ENCODE results near the gene NYNRIN.

Gene NYNRIN

DNA sequence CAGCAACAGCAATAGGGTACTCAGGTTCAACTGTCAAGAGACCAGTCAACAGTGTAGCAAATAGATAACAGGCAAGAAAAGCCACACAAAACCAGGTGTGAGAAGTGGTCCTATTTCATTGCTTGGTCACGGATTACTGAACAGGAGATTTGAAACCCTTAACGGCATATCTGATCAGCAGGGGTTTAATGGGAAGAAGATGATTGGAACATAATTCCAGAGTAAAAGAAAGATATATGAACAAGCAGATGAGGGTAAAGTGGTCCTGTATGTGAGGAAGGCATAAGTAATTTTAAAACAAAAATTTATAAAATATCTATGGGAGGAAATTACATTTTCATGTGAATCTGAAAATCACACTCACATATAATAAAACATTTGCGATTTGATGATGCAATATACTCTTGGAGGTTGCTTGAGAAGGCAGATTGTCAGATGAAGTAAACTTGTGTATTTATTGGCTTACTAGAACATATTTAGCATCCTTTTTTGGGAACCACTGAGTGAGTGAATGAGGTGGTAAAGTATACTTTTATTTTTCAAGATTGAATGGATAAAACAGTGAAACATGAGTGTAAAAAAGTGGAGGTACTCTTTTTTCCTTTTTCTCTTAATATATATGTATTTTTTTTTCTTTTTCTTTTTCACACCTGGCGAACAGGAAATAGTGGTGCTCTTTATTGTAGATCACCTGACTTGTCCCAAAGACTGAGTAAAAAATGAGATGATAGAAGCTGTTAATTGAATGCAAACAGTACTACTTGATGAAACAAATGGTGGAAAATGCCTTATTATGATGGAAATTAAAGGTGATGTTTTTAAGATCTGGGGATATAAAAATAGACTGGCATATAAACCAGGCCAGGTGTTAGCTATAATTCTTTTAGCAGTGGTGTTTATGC, 65.3 kb downstream of the NYNRIN start:
- no peaks in the 10 kb centered on the region for H3K27me3 ChIP-seq (ENCODE audit: control insufficient read depth, insufficient read depth, low read length)
- no peak overlapping the region for H3K9ac ChIP-seq
- H3K4me2 ChIP-seq (ENCODE audit: low read length), result no peak overlapping the region
- no peaks in the 10 kb centered on the region for H3K36me3 ChIP-seq (ENCODE audit: control insufficient read depth, insufficient read depth, low read length)
- no peaks in the 10 kb centered on the region for H3K9me3 ChIP-seq (ENCODE audit: control insufficient read depth, low read length)
- H3K4me3 ChIP-seq (ENCODE audit: low read depth, low read length), result no peak overlapping the region
- no peaks in the 10 kb centered on the region for H3K4me1 ChIP-seq
- H3K79me2 ChIP-seq, result no peaks in the 10 kb centered on the region
- TF ChIP-seq CTCF (IDR thresholded peaks at IDR 0.05), result no peak
- no peak overlapping the region for H3K27ac ChIP-seq
- H2AFZ ChIP-seq, result no peak overlapping the region

- H2AFZ ChIP-seq, result no peak overlapping the region
- TF ChIP-seq CTCF (IDR thresholded peaks at IDR 0.05), result no peak
- no peaks in the 10 kb centered on the region for H3K9me3 ChIP-seq (ENCODE audit: control insufficient read depth, low read length)
- H3K36me3 ChIP-seq (ENCODE audit: control insufficient read depth, insufficient read depth, low read length), result no peaks in the 10 kb centered on the region
- no peaks in the 10 kb centered on the region for H3K27me3 ChIP-seq (ENCODE audit: control insufficient read depth, insufficient read depth, low read length)
- no peak overlapping the region for H3K4me3 ChIP-seq (ENCODE audit: low read depth, low read length)
- no peaks in the 10 kb centered on the region for H3K4me1 ChIP-seq
- H3K79me2 ChIP-seq, result no peaks in the 10 kb centered on the region
- no peak overlapping the region for H3K27ac ChIP-seq
- H3K4me2 ChIP-seq (ENCODE audit: low read length), result no peak overlapping the region
- no peak overlapping the region for H3K9ac ChIP-seq
These were observed 66.6 kb downstream of the NYNRIN start for GRCh38 chr14:24465368-24465767.

DNA sequence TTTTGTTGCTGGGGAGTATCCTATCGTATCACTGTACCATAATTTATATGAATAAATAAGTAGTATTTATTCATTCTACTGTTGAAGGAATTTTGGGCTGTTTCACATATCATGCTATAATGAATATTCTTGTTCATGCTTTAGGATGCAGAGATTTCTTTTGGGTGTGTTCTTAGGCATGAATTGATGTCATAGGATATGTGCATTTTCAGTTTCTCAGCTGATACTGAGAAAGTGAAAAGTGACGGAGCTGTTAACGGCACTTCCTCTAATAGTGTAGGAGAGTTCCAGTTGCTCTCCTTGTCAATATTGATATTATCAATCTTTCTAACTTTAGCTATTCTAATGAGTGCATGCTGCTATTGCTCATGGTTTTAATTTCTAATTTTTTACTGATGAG, 67.0 kb downstream of the NYNRIN start:
- no peak overlapping the region for H3K4me3 ChIP-seq (ENCODE audit: low read depth, low read length)
- H2AFZ ChIP-seq, result no peak overlapping the region
- no peaks in the 10 kb centered on the region for H3K36me3 ChIP-seq (ENCODE audit: control insufficient read depth, insufficient read depth, low read length)
- no peaks in the 10 kb centered on the region for H3K27me3 ChIP-seq (ENCODE audit: control insufficient read depth, insufficient read depth, low read length)
- H3K9ac ChIP-seq, result no peak overlapping the region
- TF ChIP-seq CTCF (IDR thresholded peaks at IDR 0.05), result no peak
- H3K4me1 ChIP-seq, result no peaks in the 10 kb centered on the region
- no peaks in the 10 kb centered on the region for H3K79me2 ChIP-seq
- no peak overlapping the region for H3K27ac ChIP-seq
- no peaks in the 10 kb centered on the region for H3K9me3 ChIP-seq (ENCODE audit: control insufficient read depth, low read length)
- H3K4me2 ChIP-seq (ENCODE audit: low read length), result no peak overlapping the region

All from parathyroid adenoma (tissue), 2 donors.